NCI-H2081 treated with DMSO at 0.1 percent for 48 hours (cell line): Measurements from ENCODE around the gene CCDC81.
"Not testable (repeated sequence)": the region's sequence is repeated elsewhere in the genome, so short reads cannot be mapped to it uniquely, and the experiment has no call there.

Experiments used
- DNase-seq: peaks from one replicate; lab custom pipeline; 2025; lab: John Stamatoyannopoulos, UW

Gene CCDC81

GRCh38 chr11:86388198-86388597, 13.5 kb downstream of the CCDC81 start:
- DNase-seq, result no peak

DNA sequence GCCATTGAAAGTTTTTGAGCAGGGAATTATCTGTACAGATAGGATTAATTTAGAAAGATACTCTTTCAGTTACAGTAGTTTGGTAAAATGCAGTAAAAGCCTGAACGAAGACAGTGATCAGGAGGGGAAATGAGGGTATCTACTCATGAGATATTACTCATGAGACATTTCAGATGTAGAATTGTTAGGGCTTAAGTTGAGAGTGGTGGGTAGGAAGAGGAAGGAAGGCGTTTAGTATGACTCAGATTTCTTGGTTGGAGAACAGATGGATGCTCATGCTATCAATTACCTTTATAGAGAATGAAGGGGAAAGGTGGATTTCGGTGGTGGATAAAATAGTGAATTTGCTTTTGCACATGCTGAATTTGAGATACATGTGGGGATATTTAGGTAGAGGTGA, 15.8 kb downstream of the CCDC81 start:
- DNase-seq, result no peak

GRCh38 chr11:86395061-86395551, 20.4 kb downstream of the CCDC81 start:
- no peak for DNase-seq

DNA sequence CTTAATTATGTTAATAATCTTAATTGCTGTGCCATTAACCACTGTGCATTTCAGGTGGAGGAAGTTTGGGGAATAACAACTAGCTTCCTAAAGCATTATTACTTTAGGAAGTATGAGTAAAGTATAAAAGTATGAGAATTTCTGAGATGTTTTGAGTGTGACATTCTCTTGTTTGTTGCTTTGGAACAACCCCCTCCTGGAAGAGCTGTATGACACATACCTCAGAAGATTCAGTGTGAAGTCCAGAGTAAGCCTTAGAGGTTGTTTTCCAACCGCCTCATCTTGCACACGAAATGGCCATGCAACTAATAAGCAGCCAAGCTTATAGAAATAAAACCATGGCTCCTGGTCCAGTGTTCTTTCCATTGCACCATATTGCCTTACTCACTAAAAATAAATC, 21.7 kb downstream of the CCDC81 start:
- no peak for DNase-seq

DNA sequence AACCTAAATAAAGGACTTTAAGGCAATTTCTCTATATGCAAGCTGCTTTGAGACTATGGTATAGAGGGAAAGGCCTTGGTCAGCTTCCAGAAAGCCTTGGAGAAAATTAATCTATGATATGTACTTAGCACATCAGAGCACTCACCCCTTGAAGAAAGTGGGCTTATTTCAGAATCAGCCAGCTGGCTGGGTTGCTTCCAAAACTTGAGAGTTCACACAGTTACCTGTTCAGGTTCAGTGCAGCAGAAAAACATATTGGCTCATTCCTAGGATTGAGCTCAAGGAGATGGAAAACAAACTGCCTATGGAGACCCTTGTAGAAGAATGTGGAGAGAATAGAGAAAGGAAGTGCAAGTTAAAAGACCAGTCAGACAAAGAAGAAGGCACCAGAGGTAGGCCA, 22.7 kb downstream of the CCDC81 start:
- DNase-seq, result no peak

- DNase-seq, result no peak
Measured at GRCh38 chr11:86398106-86398505, 23.4 kb downstream of the CCDC81 start.

DNA sequence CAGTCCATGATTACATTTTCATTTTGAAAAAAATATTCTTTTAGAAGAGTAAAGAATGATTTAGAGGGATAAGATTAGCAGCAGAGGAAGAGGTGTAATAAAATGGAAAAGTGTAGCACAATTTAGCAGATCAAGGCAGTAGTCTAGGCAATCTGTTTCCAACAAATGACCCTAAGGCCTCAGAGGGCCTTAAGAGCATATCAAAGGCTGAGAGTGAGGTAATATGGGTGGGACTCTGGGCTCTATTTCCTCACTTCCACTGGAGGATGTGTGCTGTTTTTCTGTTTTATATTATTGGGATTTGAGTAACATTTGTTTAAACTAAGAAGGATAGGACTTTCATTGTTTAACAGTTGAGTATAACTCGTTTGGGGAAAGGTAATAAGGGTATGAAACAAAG, 28.8 kb downstream of the CCDC81 start:
- no peak for DNase-seq

- no peak for DNase-seq
Measured at GRCh38 chr11:86408845-86409244, 34.2 kb downstream of the CCDC81 start.

GRCh38 chr11:86414032-86414431, 39.3 kb downstream of the CCDC81 start:
- no peak for DNase-seq

- no peak for DNase-seq
Measured at GRCh38 chr11:86415026-86415425, 40.3 kb downstream of the CCDC81 start.

- no peak for DNase-seq
Measured at GRCh38 chr11:86416494-86416893, 41.8 kb downstream of the CCDC81 start.

DNA sequence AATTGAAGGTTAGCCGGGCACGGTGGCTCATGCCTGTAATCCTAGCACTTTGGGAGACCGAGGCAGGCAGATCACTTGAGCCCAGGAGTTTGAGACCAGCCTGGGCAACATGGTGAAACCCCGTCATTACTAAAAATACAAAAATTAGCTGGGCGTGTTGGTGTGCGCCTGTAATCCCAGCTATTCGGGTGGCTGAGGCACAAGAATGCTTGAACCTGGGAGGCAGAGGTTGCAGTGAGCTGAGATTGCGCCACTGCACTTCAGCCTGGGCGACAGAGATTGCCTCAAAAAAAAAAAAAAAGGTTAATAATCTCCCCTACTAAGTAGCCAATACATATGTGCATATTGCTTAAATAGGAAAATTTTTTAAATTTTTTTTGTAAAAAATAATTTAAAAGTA, 42.3 kb downstream of the CCDC81 start:
- not testable (repeated sequence) for DNase-seq

- DNase-seq, result no peak
Measured at GRCh38 chr11:86418106-86418505, 43.4 kb downstream of the CCDC81 start.

- no peak for DNase-seq
Measured at GRCh38 chr11:86418513-86418912, 43.8 kb downstream of the CCDC81 start.

GRCh38 chr11:86418917-86419316, 44.2 kb downstream of the CCDC81 start:
- DNase-seq, result no peak

GRCh38 chr11:86421946-86422345, 47.3 kb downstream of the CCDC81 start:
- no peak for DNase-seq

DNA sequence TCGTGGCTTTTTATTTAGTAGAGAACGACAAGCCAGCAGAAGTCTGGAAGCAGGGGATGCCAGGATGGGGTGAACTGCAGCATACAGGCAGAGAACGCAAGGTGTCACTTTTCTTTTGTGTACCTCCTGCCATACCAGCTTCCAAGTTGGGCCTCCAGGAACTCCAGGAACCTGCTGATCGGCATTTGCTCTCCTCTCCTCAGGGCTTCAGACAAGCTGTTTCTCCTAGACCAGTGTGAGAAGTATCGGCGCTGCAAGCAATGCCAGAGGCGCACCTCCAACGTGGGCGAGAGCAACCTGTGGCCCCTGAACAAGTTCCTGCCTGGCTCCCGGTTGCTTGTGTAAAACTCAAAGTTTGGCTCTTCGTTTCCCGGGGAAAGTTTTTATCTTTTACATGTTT, 47.7 kb downstream of the CCDC81 start:
- no peak for DNase-seq

GRCh38 chr11:86423488-86423887, 48.8 kb downstream of the CCDC81 start:
- not testable (repeated sequence) for DNase-seq

DNA sequence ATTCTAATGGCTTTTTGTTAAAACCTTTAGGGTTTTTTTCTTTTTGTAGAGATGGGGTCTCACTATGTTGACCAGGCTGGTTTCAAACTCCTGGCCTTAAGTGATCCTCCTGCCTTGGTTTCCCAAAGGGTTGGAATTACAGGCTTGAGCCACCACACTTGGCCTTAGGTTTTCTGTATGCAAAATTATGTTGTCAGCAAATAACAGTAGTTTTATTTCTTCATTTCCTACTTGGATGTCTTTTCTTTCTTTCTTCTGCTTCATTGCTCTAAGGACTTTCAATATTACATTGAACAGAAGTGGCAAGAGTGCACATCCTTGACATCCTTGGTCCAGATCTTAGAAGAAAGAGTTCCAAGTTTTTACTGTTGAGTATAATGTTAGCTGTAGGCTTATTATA, 52.8 kb downstream of the CCDC81 start:
- no peak for DNase-seq

DNA sequence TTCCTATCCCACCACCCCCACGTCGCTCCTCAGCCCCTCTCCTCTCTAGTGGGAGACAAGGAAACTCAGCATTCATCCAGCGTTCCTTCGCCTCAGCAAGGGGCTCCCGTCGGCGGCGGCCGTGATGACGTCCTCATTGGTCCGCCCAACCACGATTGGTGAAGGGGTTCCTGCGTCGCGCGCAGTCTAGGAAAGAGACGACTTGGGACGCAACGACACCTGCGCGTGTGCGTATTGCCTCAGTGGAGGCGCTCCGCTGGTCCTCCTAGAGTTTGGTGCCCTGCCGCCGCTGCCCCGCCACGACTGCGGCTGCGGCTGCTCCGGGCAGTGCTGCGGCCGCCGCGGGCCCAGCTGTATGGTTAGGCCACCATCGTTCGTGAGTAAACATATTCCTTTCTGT, 56.6 kb downstream of the CCDC81 start:
- DNase-seq, result no peak

- not testable (repeated sequence) for DNase-seq
Measured at GRCh38 chr11:86433361-86434095, 58.8 kb downstream of the CCDC81 start.

DNA sequence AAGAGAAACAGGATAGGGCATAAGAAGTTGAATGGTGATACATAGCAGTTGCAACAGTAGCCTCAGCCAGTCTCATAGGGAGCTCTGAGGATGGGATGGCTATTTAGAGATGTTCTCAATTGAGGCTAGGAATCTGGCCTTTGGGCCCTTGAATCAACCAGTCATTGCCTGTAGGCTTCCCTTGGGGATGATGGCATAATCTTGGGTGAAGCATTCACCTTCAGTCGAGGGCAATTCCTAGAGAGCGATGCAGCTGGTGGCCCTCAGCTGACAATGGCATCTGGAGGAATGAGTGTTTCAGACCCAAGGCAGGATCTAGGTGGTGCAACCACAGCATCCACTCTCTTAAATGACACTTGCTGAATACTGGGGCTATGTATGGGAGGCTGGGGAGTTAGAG, 61.0 kb downstream of the CCDC81 start:
- no peak for DNase-seq

- DNase-seq, result no peak
Measured at GRCh38 chr11:86438685-86439084, 64.0 kb downstream of the CCDC81 start.

DNA sequence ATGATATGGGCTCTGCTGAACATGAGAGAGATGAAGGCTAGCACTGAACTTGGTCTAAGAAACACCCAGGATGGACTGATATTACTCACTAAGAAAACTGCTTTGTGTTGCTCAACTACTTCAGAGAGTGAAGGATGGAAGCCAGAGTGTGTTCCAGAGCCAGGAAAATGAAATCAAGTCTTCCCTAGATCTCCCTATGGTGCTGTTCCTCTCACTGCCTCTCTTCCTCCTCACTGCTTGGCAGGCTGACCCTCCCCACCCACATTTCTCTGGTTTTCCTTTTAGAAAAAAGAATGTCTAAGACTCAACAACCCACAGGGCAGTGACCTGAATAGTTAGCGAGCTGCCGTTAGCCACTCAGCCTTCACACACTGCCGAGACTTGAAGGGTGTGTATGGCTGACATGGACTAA, 65.6 kb downstream of the CCDC81 start:
- DNase-seq, result no peak
